GM13977 (cell line): Measurements from ENCODE around the gene VMP1.

Experiments
- DNase-seq: peaks from one replicate; pipeline ENCODE4 v3.0.0; 2012; ENCODE audit warnings: low spot score
- CTCF ChIP-seq: IDR thresholded peaks from 2 replicates; pipeline ENCODE4 v1.5.1; 2012; ENCODE audit warnings: mild to moderate bottlenecking, control low read depth; ENCODE audit not compliant: insufficient read depth; ENCODE audit errors: extremely low read depth, missing control alignments
- in situ Hi-C: fragments of 300-500 bp; cut with MboI; formaldehyde crosslinking; loops from one replicate; pipeline ENCODE4 v1.12.0; 2022; ENCODE audit warnings: low sequenced_read_pairs, low pct_unique_long_range_greater_than_20kb, mixed read lengths, inconsistent platforms; ENCODE audit not compliant: unreplicated experiment

VMP1 gene

GRCh38 chr17:59765038-59765437, 57.6 kb downstream of the VMP1 start:
- DNase-seq = no peak
- TF ChIP-seq CTCF = no peak
- in situ Hi-C loops = no loop called here

- DNase-seq = no peak
- TF ChIP-seq CTCF = no peak
- in situ Hi-C loops = no loop called here
Observed at GRCh38 chr17:59766491-59766890, 59.0 kb downstream of the VMP1 start.

- no peak for TF ChIP-seq CTCF
- in situ Hi-C loops = no loop called here
- no peak for DNase-seq
Observed at GRCh38 chr17:59767176-59767575, 59.7 kb downstream of the VMP1 start.

- in situ Hi-C loops = no loop called here
- DNase-seq = no peak
- no peak for TF ChIP-seq CTCF
Observed at GRCh38 chr17:59769887-59770286, 62.4 kb downstream of the VMP1 start.

GRCh38 chr17:59771093-59771492, 63.6 kb downstream of the VMP1 start:
- TF ChIP-seq CTCF = no peak
- in situ Hi-C loops = no loop called here
- DNase-seq = no peak

- no peak for DNase-seq
- in situ Hi-C loops = no loop called here
- TF ChIP-seq CTCF = no peak
Observed at GRCh38 chr17:59775786-59776350, 68.4 kb downstream of the VMP1 start.

GRCh38 chr17:59776577-59776976, 69.1 kb downstream of the VMP1 start:
- no peak for DNase-seq
- in situ Hi-C loops = no loop called here
- no peak for TF ChIP-seq CTCF
